Mesothelial cell of epicardium (in vitro differentiated cells): ENCODE results near the gene C11orf54. TPM values are rescaled to one million over a fixed set of nuclear protein-coding genes. Genes with fewer than 3 reads are reported as not detected.
A peak's percentile ranks its signal among the peaks of the same experiment; 100 is the strongest.
"Not testable (repeated sequence)": the region's sequence is repeated elsewhere in the genome, so short reads cannot be mapped to it uniquely, and the experiment has no call there.

ENCODE experiments used
- DNase-seq, 2 experiments: peaks; one replicate each; pipeline ENCODE4 v3.0.0; 2021; ENCODE audit warnings: low spot score in 2 of 2; ENCODE audit not compliant: unreplicated experiment in 2 of 2
- H3K27ac Mint-ChIP-seq: 2 replicates; pipeline ENCODE4 v1.8.0; 2021; ENCODE audit warnings: mixed read lengths
- H3K27me3 Mint-ChIP-seq: 2 replicates; pipeline ENCODE4 v1.8.0; 2021; ENCODE audit warnings: low read depth, mixed read lengths
- H3K36me3 Mint-ChIP-seq: 2 replicates; pipeline ENCODE4 v1.8.0; 2021; ENCODE audit warnings: mixed read lengths
- H3K4me1 Mint-ChIP-seq: 2 replicates; pipeline ENCODE4 v1.8.0; 2021; ENCODE audit warnings: mixed read lengths
- H3K4me3 Mint-ChIP-seq: 2 replicates; pipeline ENCODE4 v1.8.0; 2021; ENCODE audit warnings: mild to moderate bottlenecking, moderate library complexity, mixed read lengths
- H3K9me3 Mint-ChIP-seq: 2 replicates; pipeline ENCODE4 v1.8.0; 2021; ENCODE audit warnings: mixed read lengths
- CTCF ChIP-seq: fragments of 200-600 bp; sonication (generic); IDR thresholded peaks from one replicate; pipeline ENCODE4 v1.5.0; 2021; ENCODE audit warnings: antibody characterized with exemption; ENCODE audit not compliant: unreplicated experiment
- total RNA-seq: library from RNA; stranded (reverse); gene quantifications from 3 replicates; pipeline ENCODE4 v1.2.1, GENCODE V29; 2021

The C11orf54 gene
- total RNA-seq, 1 donor from 2014 or later: 34.5 TPM

GRCh38 chr11:93757924-93758865 is 16.7 kb downstream of the C11orf54 start:
- Mint-ChIP-seq H3K36me3 (peaks cover 28% of the 10 kb centered on the region), H3K27ac (no peak overlapping the region), H3K4me3 (no peak overlapping the region), H3K9me3 (no peaks in the 10 kb centered on the region), H3K4me1 (no peaks in the 10 kb centered on the region), H3K27me3 (no peaks in the 10 kb centered on the region)
- DNase-seq: no peak
- TF ChIP-seq CTCF: no peak

- not testable (repeated sequence) for DNase-seq, H3K27me3 Mint-ChIP-seq, H3K9me3 Mint-ChIP-seq, H3K4me3 Mint-ChIP-seq, H3K27ac Mint-ChIP-seq, H3K4me1 Mint-ChIP-seq
- peaks cover 28% of the 10 kb centered on the region for H3K36me3 Mint-ChIP-seq
Observed at GRCh38 chr11:93759123-93759522, 17.7 kb downstream of the C11orf54 start.

- peaks cover 25% of the 10 kb centered on the region for H3K36me3 Mint-ChIP-seq
- peaks cover 12% of the 10 kb centered on the region for H3K4me1 Mint-ChIP-seq
- no peak for DNase-seq
- no peaks in the 10 kb centered on the region for H3K9me3 Mint-ChIP-seq
- no peak for TF ChIP-seq CTCF
- no peaks in the 10 kb centered on the region for H3K27me3 Mint-ChIP-seq
- no peak overlapping the region for H3K4me3 Mint-ChIP-seq
- H3K27ac Mint-ChIP-seq: no peak overlapping the region
Observed at GRCh38 chr11:93761910-93762309, 20.4 kb downstream of the C11orf54 start.

GRCh38 chr11:93765551-93765950 is 24.1 kb downstream of the C11orf54 start:
- H3K9me3 Mint-ChIP-seq: no peaks in the 10 kb centered on the region
- no peak overlapping the region for H3K4me3 Mint-ChIP-seq
- DNase-seq: no peak
- no peak for TF ChIP-seq CTCF
- H3K36me3 Mint-ChIP-seq: peaks cover 7% of the 10 kb centered on the region
- peaks cover 13% of the 10 kb centered on the region for H3K4me1 Mint-ChIP-seq
- no peaks in the 10 kb centered on the region for H3K27me3 Mint-ChIP-seq
- peak overlapping the region; percentile 73 for H3K27ac Mint-ChIP-seq

- H3K4me1 Mint-ChIP-seq: peaks cover 13% of the 10 kb centered on the region
- no peaks in the 10 kb centered on the region for H3K27me3 Mint-ChIP-seq
- H3K27ac Mint-ChIP-seq: no peak overlapping the region
- no peak for TF ChIP-seq CTCF
- no peak for DNase-seq
- H3K36me3 Mint-ChIP-seq: peaks cover 3% of the 10 kb centered on the region
- H3K9me3 Mint-ChIP-seq: no peaks in the 10 kb centered on the region
- no peak overlapping the region for H3K4me3 Mint-ChIP-seq
Observed at GRCh38 chr11:93766504-93766903, 25.0 kb downstream of the C11orf54 start.

- peaks cover 13% of the 10 kb centered on the region for H3K4me1 Mint-ChIP-seq
- no peak for TF ChIP-seq CTCF
- H3K36me3 Mint-ChIP-seq: peaks cover 3% of the 10 kb centered on the region
- H3K27me3 Mint-ChIP-seq: no peaks in the 10 kb centered on the region
- DNase-seq: no peak
- H3K4me3 Mint-ChIP-seq: no peak overlapping the region
- H3K27ac Mint-ChIP-seq: no peak overlapping the region
- H3K9me3 Mint-ChIP-seq: no peaks in the 10 kb centered on the region
Observed at GRCh38 chr11:93767018-93767417, 25.5 kb downstream of the C11orf54 start.
